Prostate gland (tissue), 2 donors: ENCODE data around the gene SULT1C4.

Experiments used
- POLR2A ChIP-seq: fragments of 450-650 bp; IDR thresholded peaks from one replicate; pipeline ENCODE4 v1.6.1; 2016; ENCODE audit warnings: antibody characterized with exemption, mild to moderate bottlenecking
- TF ChIP-seq, protein P1 (sequence below), 4 experiments: fragments of 200-600 bp in 2 of 4; fragments of 450-650 bp in 2 of 4; sonication (generic) in 2 of 4; IDR thresholded peaks; 1 replicate in 3 of 4; 2 replicates in 1 of 4; pipeline ENCODE4 v1.5.1; 2016 to 2019; ENCODE audit warnings: antibody characterized with exemption in 4 of 4, mild to moderate bottlenecking in 2 of 4, moderate library complexity in 2 of 4

DNA sequence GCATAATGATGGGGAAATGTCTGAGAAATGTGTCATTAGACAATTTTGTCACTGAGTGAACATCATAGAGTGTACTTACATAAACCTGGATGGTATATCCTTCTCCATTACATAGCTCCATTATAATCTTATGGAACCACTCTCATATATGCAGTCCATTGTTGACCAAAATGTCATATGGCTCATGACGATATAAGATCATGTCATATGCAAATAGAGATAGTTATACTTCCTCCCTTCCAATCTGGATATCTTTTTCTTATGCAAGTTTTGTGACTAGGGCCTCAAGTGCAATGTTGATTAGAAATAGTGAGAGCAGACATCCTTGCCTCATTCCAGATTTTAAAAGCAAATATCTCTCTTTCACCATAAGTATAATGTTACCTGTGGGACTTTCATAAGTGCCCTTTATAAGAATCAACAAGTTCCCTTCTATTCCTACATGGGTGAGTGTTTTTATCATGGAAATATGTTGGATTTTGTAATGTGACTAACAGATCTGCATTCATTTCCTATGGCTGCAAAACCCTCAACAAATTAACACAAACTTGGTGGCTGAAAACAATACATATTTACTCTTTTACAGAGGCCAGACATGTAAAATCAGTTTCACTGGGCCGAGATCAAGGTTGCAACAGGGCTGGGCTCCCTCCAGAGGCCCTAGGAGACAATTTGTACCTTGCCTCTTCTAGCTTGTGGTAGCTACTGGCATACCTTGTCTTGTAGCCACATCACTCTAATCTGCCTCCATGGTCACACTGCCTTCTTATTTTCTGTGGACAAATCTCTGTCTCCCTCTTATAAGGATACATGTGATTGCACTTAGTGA, 21.6 kb upstream of the SULT1C4 start:
- TF ChIP-seq, protein P1, sequence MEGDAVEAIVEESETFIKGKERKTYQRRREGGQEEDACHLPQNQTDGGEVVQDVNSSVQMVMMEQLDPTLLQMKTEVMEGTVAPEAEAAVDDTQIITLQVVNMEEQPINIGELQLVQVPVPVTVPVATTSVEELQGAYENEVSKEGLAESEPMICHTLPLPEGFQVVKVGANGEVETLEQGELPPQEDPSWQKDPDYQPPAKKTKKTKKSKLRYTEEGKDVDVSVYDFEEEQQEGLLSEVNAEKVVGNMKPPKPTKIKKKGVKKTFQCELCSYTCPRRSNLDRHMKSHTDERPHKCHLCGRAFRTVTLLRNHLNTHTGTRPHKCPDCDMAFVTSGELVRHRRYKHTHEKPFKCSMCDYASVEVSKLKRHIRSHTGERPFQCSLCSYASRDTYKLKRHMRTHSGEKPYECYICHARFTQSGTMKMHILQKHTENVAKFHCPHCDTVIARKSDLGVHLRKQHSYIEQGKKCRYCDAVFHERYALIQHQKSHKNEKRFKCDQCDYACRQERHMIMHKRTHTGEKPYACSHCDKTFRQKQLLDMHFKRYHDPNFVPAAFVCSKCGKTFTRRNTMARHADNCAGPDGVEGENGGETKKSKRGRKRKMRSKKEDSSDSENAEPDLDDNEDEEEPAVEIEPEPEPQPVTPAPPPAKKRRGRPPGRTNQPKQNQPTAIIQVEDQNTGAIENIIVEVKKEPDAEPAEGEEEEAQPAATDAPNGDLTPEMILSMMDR (IDR thresholded peaks at IDR 0.05) = no peak
- TF ChIP-seq POLR2A = no peak
